CD14-positive monocyte (primary cell): ENCODE measurements around the gene MORN4. TPM values are rescaled to one million over a fixed set of nuclear protein-coding genes. Genes with fewer than 3 reads are reported as not detected.

Experiments used
- DNase-seq, 3 donors: peaks; one replicate each; pipeline ENCODE4 v3.0.0-alpha.2; 2011 to 2022
- H2AFZ ChIP-seq: 2 replicates; pipeline ENCODE4 v1.6.0; 2012; ENCODE audit warnings: mild to moderate bottlenecking, low read depth, low read length, inconsistent platforms; ENCODE audit not compliant: insufficient read depth, poor library complexity, severe bottlenecking
- H3K27ac ChIP-seq, 2 donors: 1 replicate in 1 of 2; 2 replicates in 1 of 2; pipeline ENCODE4 v1.5.1; 2012 to 2013; ENCODE audit warnings: low read length in 2 of 2, control low read depth in 1 of 2, inconsistent platforms in 1 of 2, low read depth in 1 of 2, mild to moderate bottlenecking in 1 of 2
- H3K27me3 ChIP-seq, 2 donors: one replicate each; pipeline versions ENCODE4 v1.6.0 to v1.6.1; 2011 to 2013; ENCODE audit warnings: low read length in 2 of 2; ENCODE audit not compliant: control insufficient read depth in 2 of 2, insufficient read depth in 2 of 2
- H3K36me3 ChIP-seq, 2 donors: replicated peaks in 1 of 2; 1 replicate in 1 of 2; 2 replicates in 1 of 2; pipeline versions ENCODE4 v1.5.1 to v1.6.1; 2012 to 2013; ENCODE audit warnings: low read length in 2 of 2, control low read depth in 1 of 2, inconsistent platforms in 1 of 2, mild to moderate bottlenecking in 1 of 2; ENCODE audit not compliant: insufficient read depth in 2 of 2, control insufficient read depth in 1 of 2
- H3K4me1 ChIP-seq, 2 donors: 1 replicate in 1 of 2; 2 replicates in 1 of 2; pipeline versions ENCODE4 v1.5.1 to v1.6.1; 2012 to 2013; ENCODE audit warnings: low read length in 2 of 2, control low read depth in 1 of 2, inconsistent platforms in 1 of 2, mild to moderate bottlenecking in 1 of 2, moderate library complexity in 1 of 2; ENCODE audit not compliant: insufficient read depth in 2 of 2, control insufficient read depth in 1 of 2
- H3K4me2 ChIP-seq: replicated peaks from 2 replicates; pipeline ENCODE3; 2012; ENCODE audit warnings: low read length, moderate library complexity, mild to moderate bottlenecking; ENCODE audit not compliant: poor library complexity, severe bottlenecking; ENCODE audit errors: extremely low read depth
- H3K4me3 ChIP-seq, 3 experiments: fragments of 200-600 bp in 1 of 3; sonication (generic) in 1 of 3; replicated peaks in 1 of 3; 1 replicate in 2 of 3; 2 replicates in 1 of 3; pipeline ENCODE4 v1.5.1; 2011 to 2013; ENCODE audit warnings: low read length in 3 of 3, mild to moderate bottlenecking in 3 of 3, control low read depth in 2 of 3, low read depth in 2 of 3, inconsistent platforms in 1 of 3, moderate library complexity in 1 of 3
- H3K79me2 ChIP-seq: 2 replicates; pipeline ENCODE4 v1.6.0; 2012; ENCODE audit warnings: mild to moderate bottlenecking, control low read depth, inconsistent platforms, low read length, moderate library complexity; ENCODE audit not compliant: insufficient read depth
- H3K9ac ChIP-seq: 2 replicates; pipeline ENCODE4 v1.6.0; 2017; ENCODE audit warnings: low read length, mild to moderate bottlenecking; ENCODE audit not compliant: insufficient read depth, poor library complexity, severe bottlenecking
- H3K9me3 ChIP-seq, 2 donors: replicated peaks in 1 of 2; 1 replicate in 1 of 2; 2 replicates in 1 of 2; pipeline versions ENCODE4 v1.5.1 to v1.6.1; 2012 to 2013; ENCODE audit warnings: low read length in 2 of 2, control low read depth in 1 of 2; ENCODE audit not compliant: control insufficient read depth in 1 of 2, insufficient read depth in 1 of 2
- H4K20me1 ChIP-seq: 2 replicates; pipeline ENCODE4 v1.6.0; 2012; ENCODE audit warnings: mild to moderate bottlenecking, low read length, control low read depth, moderate library complexity; ENCODE audit not compliant: insufficient read depth
- H3K27ac Mint-ChIP-seq, 7 donors: one replicate each; pipeline ENCODE4 v1.8.0; 2020; ENCODE audit warnings: mild to moderate bottlenecking in 7 of 7, mixed read lengths in 7 of 7, moderate library complexity in 6 of 7, inconsistent platforms in 2 of 7
- H3K27me3 Mint-ChIP-seq, 3 donors: one replicate each; pipeline ENCODE4 v1.8.0; 2021 to 2022; ENCODE audit warnings: low read depth in 3 of 3, mild to moderate bottlenecking in 3 of 3, mixed read lengths in 3 of 3, moderate library complexity in 3 of 3, inconsistent platforms in 1 of 3
- H3K36me3 Mint-ChIP-seq, 2 donors: one replicate each; pipeline ENCODE4 v1.8.0; 2020; ENCODE audit warnings: mixed read lengths in 2 of 2, inconsistent platforms in 1 of 2, mild to moderate bottlenecking in 1 of 2
- H3K4me1 Mint-ChIP-seq: one replicate; pipeline ENCODE4 v1.8.0; 2020; ENCODE audit warnings: mild to moderate bottlenecking, mixed read lengths
- H3K4me3 Mint-ChIP-seq, 2 donors: one replicate each; pipeline ENCODE4 v1.8.0; 2020; ENCODE audit warnings: mild to moderate bottlenecking in 2 of 2, mixed read lengths in 2 of 2, moderate library complexity in 1 of 2
- H3K9me3 Mint-ChIP-seq, 7 donors: one replicate each; pipeline ENCODE4 v1.8.0; 2020 to 2022; ENCODE audit warnings: mixed read lengths in 7 of 7, mild to moderate bottlenecking in 6 of 7, moderate library complexity in 6 of 7, inconsistent platforms in 2 of 7
- CTCF ChIP-seq: fragments of 200-600 bp; IDR thresholded peaks from one replicate; pipeline ENCODE4 v1.8.0; 2022; ENCODE audit warnings: antibody characterized with exemption, mild to moderate bottlenecking
- WGBS: methylation state at CpG from one replicate; pipeline ENCODE4 v1.1.5; 2013; ENCODE audit warnings: missing lambda C conversion rate; ENCODE audit not compliant: insufficient coverage; 5-methylcytosine and 5-hydroxymethylcytosine counted together
- intact Hi-C, 2 donors: fragments of 100-400 bp; cut with micrococcal nuclease; formaldehyde crosslinking; loops; one replicate each; pipeline versions ENCODE4 v1.15.0 to v1.15.1; 2023
- polyA plus RNA-seq, 3 donors: library from polyadenylated mRNA; depleted of rRNA in 1 of 3; unstranded in 2 of 3; stranded (reverse) in 1 of 3; fragments of 300-500 nt in 2 of 3; fragments of >200 nt in 1 of 3; fragmentation: Illumina TruSeq in 2 of 3; gene quantifications; 1 replicate in 2 of 3; 2 replicates in 1 of 3; pipeline ENCODE4 v1.2.3, GENCODE V29; 2012 to 2021

MORN4 gene
- polyA plus RNA-seq, 3 donors: not detected

- Histone ChIP-seq H3K27ac (no peak overlapping the region), H3K9me3 (no peaks in the 10 kb centered on the region), H3K79me2 (no peaks in the 10 kb centered on the region), H3K4me3 (no peak overlapping the region), H2AFZ (no peak overlapping the region), H3K9ac (no peak overlapping the region), H3K27me3 (no peaks in the 10 kb centered on the region), H3K4me1 (no peaks in the 10 kb centered on the region), H3K36me3 (no peaks in the 10 kb centered on the region), H3K4me2 (no peak overlapping the region), H4K20me1 (no peaks in the 10 kb centered on the region)
- 75% methylated on average over 12 of the region's 19 CpGs for WGBS
- no peak for DNase-seq
- intact Hi-C loops: no loop called here
- TF ChIP-seq CTCF: no peak
- H3K36me3 Mint-ChIP-seq: no peaks in the 10 kb centered on the region
- peaks cover 0 to 4% (median 2%) of the 10 kb centered on the region in 3 donors for H3K27me3 Mint-ChIP-seq
- H3K9me3 Mint-ChIP-seq: peaks cover 0 to 1% (median 0%) of the 10 kb centered on the region in 7 donors
- no peaks in the 10 kb centered on the region for H3K4me1 Mint-ChIP-seq
- peak overlapping the region in 1 of 7 donors; percentile 1 for H3K27ac Mint-ChIP-seq
- H3K4me3 Mint-ChIP-seq: no peak overlapping the region
These were observed 34.7 kb downstream of the MORN4 start for GRCh38 chr10:97598407-97599271.

GRCh38 chr10:97597778-97598177 is 35.5 kb downstream of the MORN4 start:
- Histone ChIP-seq H3K4me3 (no peak overlapping the region), H3K9me3 (no peaks in the 10 kb centered on the region), H3K79me2 (no peaks in the 10 kb centered on the region), H3K9ac (no peak overlapping the region), H3K36me3 (no peaks in the 10 kb centered on the region), H3K4me1 (no peaks in the 10 kb centered on the region), H2AFZ (no peak overlapping the region), H3K27me3 (no peaks in the 10 kb centered on the region), H3K4me2 (no peak overlapping the region), H3K27ac (no peak overlapping the region), H4K20me1 (no peaks in the 10 kb centered on the region)
- TF ChIP-seq CTCF: no peak
- WGBS: no CpG with 5 or more reads among the region's 2 CpGs
- DNase-seq: no peak
- intact Hi-C loops: no loop called here
- no peaks in the 10 kb centered on the region for H3K36me3 Mint-ChIP-seq
- H3K4me1 Mint-ChIP-seq: no peaks in the 10 kb centered on the region
- no peak overlapping the region for H3K4me3 Mint-ChIP-seq
- H3K27me3 Mint-ChIP-seq: peaks cover 0 to 4% (median 4%) of the 10 kb centered on the region in 3 donors
- no peaks in the 10 kb centered on the region for H3K9me3 Mint-ChIP-seq
- H3K27ac Mint-ChIP-seq: peak overlapping the region in 1 of 7 donors; percentile 40
